GM21529 (cell line): ENCODE results near the gene SF3A2.
A peak's percentile ranks its signal among the peaks of the same experiment; 100 is the strongest.
"Not testable (repeated sequence)": the region's sequence is repeated elsewhere in the genome, so short reads cannot be mapped to it uniquely, and the experiment has no call there.

Experiments
- ATAC-seq: cut with Tn5 transposase; IDR thresholded peaks from one replicate; pipeline ENCODE4 v1.9.1; 2021; ENCODE audit not compliant: unreplicated experiment

The SF3A2 gene, protein sequence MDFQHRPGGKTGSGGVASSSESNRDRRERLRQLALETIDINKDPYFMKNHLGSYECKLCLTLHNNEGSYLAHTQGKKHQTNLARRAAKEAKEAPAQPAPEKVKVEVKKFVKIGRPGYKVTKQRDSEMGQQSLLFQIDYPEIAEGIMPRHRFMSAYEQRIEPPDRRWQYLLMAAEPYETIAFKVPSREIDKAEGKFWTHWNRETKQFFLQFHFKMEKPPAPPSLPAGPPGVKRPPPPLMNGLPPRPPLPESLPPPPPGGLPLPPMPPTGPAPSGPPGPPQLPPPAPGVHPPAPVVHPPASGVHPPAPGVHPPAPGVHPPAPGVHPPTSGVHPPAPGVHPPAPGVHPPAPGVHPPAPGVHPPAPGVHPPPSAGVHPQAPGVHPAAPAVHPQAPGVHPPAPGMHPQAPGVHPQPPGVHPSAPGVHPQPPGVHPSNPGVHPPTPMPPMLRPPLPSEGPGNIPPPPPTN

DNA sequence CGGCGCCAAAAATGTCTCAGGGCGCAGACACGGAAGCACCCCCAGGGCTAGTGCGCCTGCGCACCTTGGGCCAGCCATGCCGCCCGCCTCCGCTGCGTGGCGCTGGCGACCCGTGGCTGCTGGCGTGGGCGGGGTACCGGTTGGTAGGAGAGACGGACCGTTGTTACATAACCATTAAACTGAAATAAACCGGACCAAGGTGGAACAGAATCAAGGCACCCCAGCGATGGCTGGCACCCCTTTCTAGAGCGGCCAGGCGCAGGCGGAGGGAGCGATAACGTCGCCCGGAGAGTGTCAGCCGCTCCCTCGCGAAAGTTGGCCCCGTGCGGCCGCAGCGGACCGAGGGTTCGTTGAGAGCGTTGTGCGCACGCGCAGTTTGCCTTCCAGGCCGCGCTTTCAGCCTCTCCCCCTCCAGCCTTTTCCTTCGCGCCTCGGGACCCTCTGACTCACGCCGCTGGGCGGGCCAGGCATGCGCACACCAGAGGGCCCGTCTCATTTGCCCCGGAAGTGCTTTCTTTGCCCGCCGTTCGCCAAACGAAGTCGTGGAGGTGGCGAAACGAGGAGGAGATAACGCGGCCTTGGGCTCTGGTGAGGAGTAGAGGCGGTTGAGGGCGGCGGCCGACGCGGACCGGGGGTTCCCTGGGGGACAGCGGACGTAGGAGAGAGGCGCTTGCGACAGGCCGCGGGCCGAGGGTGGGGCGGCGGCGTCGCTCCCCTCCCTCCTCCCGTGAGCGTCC is at the start of gene SF3A2, which contains the start of gene PLEKHJ1:
Gene SF3A2, plus strand, starts transcription at position 511 of the 737 bp plus-strand sequence. CDS start 6,595 bp downstream, outside the sequence.
Gene PLEKHJ1, minus strand, starts transcription at position 16 of the 737 bp plus-strand sequence. CDS start 81 bp downstream, outside the sequence.
- ATAC-seq: peak; percentile 63

DNA sequence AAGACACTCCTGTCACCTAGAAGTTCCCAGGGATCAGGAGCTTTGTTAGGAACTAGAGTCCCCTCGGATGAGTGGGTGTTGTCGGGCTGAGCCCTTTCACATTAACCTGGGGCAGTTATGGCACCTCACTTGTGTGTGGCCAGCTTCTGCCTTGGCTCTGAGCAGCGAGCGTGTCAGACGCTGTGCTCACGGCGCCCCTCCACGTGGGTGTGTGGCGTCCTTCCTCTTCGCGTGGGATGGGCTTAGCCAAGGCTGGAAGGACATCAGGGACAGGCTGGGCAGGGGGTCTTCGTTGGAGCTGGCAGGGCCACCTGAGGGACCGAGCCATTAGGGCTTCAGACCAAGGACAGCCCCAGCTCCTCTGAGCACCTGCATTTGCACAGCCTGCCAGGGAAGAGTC is 49.5 kb upstream of the SF3A2 start:
- ATAC-seq: no peak

DNA sequence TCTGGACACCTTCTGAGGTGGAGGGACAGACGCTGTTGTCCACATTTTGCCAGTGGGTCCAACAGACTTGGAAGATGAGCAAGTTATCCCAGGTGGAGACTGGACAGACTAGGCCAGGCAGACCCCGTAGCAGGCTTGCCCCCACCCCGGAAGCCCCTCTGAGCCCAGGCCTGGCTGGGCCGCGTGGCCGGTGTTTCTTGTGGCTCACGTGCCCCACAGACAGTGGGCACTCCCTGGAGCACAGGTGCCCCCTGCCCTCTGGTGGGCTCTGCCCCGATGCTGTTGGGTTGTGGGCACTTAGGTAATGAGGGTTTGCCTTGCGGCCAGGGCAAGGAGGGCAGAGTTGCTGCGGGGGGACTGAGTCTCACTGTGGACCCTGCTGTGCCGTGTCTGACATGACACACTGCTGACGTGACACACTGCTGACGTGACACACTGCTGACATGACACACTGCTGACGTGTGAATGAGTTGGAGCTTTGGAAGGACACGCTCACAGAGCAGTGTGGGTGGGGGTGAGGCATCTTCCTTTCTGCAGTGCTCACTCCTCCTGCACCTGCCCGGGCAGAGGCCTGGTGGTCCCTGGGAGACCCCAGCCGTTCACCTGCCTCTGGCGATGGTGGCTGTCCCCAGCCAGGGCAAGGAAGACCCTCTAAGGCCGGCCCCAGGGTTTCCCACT is 47.8 kb upstream of the SF3A2 start:
- ATAC-seq: no peak

DNA sequence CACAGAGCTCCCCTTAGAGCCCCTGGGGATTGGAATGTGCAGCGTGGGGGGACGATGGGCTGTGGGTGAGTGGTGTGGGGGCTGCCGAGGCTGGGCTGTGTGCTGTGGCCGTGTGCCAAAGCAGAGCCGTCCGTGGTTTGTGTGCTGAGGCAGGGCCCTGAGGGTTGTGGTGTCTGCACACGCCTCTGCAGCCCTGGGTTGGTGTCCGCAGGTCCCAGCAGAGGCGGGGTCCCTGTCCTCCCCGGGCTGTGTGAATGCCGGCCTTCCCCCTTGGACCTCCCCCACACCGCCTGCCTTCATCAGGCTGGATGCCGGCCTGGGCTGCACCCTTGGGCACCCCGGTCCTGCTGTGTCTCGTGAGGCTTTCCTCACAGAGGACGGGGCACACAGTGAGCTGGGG is 46.7 kb upstream of the SF3A2 start:
- no peak for ATAC-seq

DNA sequence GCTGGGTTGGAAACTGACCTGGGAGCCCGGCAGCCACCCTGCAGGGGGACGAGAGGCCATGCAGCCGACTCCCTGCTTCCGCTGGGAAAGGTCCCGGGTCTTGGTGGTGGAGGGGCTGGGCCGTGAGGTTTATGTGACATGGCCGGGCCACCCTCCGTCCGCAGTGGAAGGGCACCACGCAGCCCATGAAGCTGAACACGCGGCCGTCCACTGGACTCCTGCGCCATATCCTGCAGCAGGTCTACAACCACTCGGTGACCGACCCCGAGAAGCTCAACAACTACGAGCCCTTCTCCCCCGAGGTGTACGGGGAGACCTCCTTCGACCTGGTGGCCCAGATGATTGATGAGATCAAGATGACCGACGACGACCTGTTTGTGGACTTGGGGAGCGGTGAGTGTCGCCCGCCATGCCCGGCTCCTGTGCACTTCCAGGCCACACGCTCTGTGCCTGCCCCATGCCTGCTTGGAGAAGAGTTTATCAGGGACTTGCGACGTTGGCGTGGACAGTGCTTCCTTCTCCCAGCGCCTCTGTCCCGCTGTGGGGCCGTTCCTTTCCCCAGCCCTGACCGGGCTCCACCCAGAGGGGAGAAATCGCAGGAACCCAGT is 45.7 kb upstream of the SF3A2 start:
- no peak for ATAC-seq

DNA sequence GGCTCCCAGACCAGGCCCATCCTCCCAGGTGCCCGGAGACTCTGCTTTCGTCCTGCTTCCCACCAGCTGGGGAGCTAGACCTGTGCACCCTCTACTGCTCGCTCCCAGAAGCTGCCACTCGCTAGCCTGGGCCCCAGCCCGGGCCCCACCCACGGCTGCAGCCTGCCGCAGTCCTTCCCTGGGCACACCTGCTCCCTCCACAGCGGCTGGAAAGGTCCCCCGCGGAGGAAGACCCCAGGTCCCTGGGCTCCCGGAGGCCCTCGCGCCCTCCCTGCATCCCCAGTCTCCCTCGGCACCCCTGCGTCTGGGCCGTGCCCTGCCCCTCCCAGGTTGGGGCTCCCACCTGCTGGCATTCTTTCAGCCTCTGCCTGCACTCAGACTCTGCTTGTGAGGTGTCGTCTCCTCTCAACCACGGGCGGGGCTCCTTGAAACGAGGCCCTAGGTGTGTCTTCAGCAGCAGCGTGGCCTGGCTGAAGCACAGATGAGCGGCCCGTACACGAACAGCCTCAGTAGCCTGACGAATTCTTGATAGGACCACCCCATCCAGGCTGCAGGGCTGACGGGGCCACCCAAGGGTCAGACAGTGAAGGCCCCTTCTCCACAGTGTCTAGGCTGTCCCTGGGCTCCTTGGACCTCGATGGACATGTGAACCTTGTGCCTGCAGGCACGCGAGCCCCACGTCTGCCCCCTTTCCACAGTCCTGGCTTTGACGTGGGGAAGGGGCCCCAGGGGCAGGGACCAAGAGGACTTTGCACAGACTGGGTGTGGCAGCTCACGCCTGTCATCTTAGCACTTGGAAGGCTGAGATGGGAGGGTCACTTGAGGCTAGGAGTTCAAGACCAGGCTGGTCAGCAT is 44.9 kb upstream of the SF3A2 start:
- no peak for ATAC-seq

DNA sequence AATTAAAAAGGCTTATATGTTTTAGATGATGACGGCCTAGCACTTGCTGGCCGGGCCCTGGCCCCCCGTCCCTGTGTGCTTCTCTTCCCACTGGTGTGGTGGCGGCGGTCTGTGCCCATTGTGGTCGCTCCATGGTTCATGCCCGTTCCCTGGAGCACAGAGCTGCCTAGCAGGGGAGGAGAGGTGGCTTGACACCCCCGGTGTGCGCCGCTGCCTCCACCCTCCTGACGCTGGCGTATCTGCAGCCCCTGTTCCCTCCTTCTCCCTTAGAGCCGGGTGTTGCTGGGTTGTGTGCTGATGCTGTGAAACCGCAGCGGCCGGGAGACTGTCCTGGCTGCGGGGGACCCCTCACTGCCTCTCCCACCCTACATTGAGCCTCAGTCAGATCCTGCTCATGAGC is 43.8 kb upstream of the SF3A2 start:
- ATAC-seq: no peak

DNA sequence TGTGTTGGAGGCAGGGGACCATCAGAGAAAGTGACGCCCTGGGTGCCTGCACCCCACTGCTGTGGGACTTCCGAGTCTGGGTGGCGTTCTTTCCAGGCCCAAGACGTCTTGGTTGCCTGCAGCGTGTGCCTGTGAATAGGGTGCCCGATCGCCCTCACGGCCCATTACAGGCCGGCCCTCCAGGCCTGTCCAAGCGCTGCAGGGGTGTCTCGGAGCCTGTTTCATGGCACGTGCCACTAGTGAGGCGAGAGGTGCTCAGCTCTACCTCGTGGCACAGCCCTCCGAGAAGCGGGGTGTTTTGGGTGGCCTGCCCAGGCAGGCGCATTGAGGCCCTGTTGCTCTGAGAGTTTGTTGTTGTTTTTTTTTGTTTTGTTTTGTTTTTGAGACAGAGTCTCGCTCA is 42.8 kb upstream of the SF3A2 start:
- ATAC-seq: no peak

DNA sequence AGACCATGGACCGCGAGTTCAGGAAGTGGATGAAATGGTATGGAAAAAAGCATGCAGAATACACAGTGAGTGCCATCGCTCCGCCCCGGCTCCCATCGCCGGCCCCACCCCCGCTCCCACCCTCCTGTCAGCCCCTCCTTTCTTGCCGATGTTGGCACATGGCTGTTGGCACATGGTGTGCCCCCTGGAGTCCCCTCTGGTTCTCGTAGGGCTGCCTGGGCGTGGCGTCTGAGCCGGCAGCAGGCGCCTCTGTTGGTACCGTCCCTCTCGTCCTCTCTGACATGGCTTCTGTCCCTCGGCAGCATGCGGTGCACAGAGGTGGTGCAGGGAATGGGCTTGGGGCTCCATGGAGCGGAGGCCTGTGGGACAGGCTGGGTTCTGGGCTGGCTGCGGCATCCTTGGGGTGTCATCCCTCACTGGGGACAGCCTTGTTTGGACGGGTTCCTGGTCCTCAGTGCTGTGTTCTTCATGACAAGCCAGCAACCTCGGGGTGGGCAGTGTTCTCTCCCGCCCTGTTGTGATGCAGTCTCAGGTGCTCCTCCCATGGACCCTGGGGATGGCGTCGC is 42.0 kb upstream of the SF3A2 start:
- no peak for ATAC-seq

DNA sequence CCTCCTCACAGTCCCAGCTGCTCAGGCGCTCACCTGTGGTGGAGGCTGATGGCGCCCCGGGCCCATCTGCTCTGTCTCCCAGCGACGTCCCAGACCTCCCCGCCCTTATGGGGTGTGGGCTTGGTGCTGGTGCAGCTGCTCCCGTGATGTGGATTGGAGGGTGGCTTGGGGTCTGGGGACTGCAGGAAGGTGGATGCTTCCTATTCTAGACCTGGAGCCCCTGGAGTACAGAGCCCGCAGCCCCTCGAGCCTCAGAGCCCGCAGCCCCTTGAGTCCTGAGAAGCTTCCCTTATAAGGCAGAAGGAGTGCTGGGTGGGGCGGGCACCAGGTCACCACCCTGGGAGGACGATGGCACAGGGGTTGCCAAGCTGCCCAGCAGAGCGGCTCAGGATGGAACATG is 41.3 kb upstream of the SF3A2 start:
- ATAC-seq: no peak

DNA sequence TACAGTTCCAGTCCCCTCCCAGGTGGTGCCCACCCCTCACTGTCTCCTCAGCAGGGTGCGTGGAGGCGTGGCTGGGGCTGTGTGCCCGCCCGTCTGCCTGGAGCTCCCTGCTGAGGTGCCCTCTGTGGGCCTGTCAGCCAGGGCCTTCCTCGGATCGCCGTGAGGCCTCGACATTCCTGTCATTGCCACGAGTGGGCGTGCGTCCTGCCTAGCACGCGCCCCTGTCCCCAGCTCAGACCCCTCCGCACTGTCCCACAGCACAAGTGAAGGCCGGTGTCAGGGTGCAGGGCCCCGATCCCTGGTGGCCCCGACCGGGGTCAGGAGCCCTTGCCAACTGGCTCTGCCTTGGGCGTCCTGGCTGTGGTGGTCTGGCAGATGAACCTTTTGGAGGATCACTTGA is 40.7 kb upstream of the SF3A2 start:
- no peak for ATAC-seq

DNA sequence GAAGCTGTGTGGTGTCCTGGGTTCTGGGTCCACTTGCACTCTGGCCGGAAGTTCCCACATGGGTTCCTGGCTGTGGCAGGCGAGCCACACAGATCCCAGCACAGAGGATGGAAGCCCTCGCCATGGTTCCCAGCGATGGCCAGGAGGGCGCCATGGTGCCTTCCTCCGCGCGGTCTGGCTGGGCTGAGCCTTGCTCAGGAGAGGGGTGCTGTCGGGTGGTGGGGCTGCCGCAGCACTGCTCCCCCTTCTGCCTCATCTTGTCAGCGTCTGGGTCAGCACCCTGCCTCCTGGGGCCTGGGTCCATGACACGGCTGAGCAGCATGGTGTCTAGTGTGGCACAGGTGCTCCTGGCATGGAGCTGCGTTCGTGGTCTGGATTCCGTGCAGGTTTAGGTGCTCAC is 39.4 kb upstream of the SF3A2 start:
- ATAC-seq: no peak

DNA sequence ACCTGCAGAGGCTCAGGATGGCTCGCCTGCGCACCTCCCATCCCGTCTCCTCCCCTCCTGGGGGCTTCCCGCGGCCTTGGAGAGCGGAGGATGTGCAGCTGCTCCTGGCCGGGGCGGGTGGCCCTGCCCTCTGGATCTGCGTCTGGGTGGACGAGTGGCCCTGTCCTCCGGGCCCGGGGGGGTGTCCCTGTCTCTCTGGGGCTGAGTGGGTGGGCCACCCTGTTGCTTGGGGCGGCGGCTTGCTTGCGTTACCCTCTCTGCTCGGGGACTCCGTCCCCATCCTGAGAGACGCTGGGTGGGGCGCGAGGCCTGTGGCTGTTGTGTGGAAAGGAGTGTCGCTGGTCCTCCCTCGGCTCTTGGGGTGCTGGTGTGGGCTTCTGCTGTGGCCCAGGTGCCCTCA is 38.3 kb upstream of the SF3A2 start:
- ATAC-seq: no peak

DNA sequence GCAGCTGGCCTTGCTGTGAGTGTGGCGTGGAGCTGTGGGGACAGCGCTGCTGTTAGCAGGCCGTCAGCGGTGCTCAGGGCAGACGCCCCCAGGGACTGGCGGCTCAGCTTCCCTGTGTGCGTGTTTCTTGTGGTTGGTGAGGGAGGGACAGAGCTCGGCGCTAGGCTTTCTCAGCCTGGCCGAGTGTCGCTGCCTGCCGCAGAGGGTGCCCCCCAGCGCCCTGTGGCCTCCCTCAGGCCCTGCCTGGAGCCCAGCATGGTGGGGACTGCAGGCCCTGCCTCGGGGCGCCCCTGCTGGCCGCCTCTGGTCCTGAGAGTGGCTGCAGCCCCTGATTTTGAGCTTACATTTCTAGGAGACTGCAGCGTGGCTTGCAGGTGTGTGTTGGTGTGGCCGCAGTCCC is 37.4 kb upstream of the SF3A2 start:
- no peak for ATAC-seq

DNA sequence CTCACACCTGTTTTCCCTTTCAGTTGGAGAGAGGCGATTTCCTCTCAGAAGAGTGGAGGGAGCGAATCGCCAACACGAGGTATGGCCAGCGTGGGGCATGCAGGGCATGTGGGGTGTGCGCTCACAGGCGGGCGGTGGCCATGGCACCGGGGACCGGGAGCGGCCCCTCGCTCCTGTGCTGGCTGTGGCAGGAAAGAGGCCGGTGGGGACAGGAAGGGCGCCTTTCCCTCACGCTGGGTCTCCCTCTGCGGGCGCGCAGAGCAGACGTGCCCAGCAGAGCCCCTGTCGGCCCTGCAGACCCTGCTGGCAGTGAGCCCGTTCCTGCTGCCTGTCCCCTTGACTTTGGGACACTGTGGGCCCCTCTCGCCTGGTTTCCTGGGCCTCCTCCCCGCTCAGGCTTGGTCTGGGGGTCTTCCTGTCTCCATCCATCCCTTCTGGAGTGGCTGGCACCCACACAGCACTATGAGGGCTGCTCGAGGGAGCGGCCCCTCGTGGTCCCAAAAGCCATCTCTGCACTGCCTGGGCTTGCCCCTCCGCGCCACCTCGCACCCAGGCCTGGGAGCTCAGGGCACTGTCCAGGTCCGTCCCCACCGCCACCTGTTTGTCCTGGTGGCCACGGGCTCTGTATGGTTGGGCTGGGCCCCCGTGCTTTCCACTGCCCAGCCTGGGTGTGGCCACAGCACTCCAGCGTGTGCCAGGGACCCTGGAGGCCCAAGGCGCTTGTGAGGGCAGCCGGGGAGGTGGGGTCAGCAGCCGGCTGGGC is 36.6 kb upstream of the SF3A2 start:
- no peak for ATAC-seq

DNA sequence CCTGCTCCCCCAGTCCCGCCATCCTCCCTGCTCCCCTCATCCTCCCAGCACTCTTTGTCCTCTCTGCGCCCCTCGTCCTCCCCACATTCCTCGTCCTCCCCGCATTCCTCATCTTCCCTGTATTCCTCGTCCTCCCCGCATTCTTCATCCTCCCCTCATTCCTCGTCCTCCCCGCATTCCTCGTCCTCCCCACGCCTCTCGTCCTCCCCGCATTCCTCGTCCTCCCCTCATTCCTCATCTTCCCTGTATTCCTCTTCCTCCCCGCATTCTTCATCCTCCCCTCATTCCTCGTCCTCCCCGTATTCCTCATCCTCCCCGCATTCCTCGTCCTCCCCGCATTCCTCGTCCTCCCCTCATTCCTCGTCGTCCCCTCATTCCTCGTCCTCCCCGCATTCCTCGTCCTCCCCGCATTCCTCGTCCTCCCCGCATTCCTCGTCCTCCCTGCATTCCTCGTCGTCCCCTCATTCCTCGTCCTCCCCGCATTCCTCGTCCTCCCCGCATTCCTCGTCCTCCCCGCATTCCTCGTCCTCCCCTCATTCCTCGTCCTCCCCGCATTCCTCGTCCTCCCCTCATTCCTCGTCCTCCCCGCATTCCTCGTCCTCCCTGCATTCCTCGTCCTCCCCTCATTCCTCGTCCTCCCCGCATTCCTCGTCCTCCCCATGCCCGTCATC is 35.9 kb upstream of the SF3A2 start:
- ATAC-seq: not testable (repeated sequence)

DNA sequence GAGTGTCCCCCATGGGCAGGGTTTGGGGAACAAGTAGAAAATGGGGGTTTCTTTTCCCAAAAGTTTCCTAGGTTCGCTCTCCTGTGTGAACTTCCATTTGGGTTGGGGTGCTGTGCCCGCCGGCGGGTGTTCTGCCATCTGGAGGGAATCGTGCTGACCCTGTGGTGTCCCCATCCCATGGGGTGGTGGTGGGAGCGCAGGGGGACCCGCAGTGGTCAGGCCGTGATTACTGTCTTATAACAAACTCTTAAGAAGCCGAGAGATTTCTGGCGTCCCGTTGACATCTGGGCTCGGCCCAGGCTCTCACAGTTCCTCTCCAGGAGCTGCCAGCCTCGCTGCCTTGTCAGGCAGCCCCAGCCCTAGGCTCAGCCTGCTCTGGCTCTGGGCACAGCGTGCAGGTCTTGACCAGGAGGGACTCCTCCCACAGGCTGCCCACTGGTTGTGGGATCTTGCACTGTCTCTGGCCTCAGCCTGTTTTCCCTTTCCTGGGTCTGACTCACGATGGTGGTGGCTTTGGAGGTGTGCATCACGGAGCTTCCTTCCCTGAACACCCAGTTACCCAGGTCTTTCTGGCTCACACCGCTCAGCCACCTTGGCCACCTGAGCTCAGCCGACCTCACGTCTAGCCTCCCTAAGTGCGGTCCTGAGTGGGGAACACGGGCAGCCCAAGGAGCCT is 35.0 kb upstream of the SF3A2 start:
- ATAC-seq: no peak

DNA sequence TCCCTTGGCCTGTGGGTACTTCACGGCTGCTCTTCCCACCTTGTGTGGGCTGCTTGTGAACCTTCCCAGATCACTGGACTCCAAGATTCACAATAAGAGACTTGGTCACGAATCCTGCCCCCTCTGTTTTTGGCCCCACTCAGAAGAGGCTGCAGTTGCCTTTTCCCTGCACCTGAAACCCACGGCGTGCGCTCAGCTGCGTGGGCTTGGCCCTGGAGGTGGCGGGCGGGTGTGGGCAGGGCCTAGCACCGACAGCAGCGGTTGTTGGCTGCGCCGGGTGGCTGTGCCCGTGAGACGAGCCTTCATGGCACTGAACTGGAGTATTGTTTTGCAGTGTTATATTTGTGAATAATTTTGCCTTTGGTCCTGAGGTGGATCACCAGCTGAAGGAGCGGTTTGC is 34.3 kb upstream of the SF3A2 start:
- no peak for ATAC-seq
